ENCODE results near the gene COL1A1.

The COL1A1 gene

GRCh38 chr17:50213026-50214022 is 11.9 kb upstream of the COL1A1 start:
- peak; percentile 61 for DNase-seq

- peak; percentile 7 for DNase-seq
Measured at GRCh38 chr17:50212121-50212843, 10.9 kb upstream of the COL1A1 start.

- peak; percentile 1 for DNase-seq
Measured at GRCh38 chr17:50211249-50212120, 10.1 kb upstream of the COL1A1 start.

- peak; percentile 97 for DNase-seq
Measured at GRCh38 chr17:50210240-50211225, 9.1 kb upstream of the COL1A1 start.

GRCh38 chr17:50209472-50210239 is 8.2 kb upstream of the COL1A1 start:
- no peak for DNase-seq

- no peak for DNase-seq
Measured at GRCh38 chr17:50209133-50209471, 7.7 kb upstream of the COL1A1 start.

- no peak for DNase-seq
Measured at GRCh38 chr17:50208611-50209061, 7.2 kb upstream of the COL1A1 start.

- no peak for DNase-seq
Measured at GRCh38 chr17:50207792-50208567, 6.5 kb upstream of the COL1A1 start.

GRCh38 chr17:50207315-50207714 is 5.9 kb upstream of the COL1A1 start:
- DNase-seq, result no peak

GRCh38 chr17:50206604-50207293 is 5.3 kb upstream of the COL1A1 start:
- DNase-seq, result no peak

- no peak for DNase-seq
Measured at GRCh38 chr17:50205963-50206505, 4.6 kb upstream of the COL1A1 start.

- DNase-seq, result no peak
Measured at GRCh38 chr17:50205111-50205962, 3.9 kb upstream of the COL1A1 start.

- DNase-seq, result no peak
Measured at GRCh38 chr17:50204431-50204830, 3.0 kb upstream of the COL1A1 start.

- DNase-seq, result no peak
Measured at GRCh38 chr17:50203604-50204345, 2.3 kb upstream of the COL1A1 start.

GRCh38 chr17:50203086-50203485 is 1.7 kb upstream of the COL1A1 start:
- no peak for DNase-seq

- peak; percentile 96 for DNase-seq
Measured at GRCh38 chr17:50200457-50201275, 765 bp downstream of the COL1A1 start.

Measured in 8988T (cell line).